Activated CD8-positive, alpha-beta memory T cell treated with anti-CD3 and anti-CD28 coated beads for 48 hours (primary cell): ENCODE measurements around the gene ITSN2.
"Not testable (repeated sequence)": the region's sequence is repeated elsewhere in the genome, so short reads cannot be mapped to it uniquely, and the experiment has no call there.

Experiments used
- DNase-seq, 3 experiments: peaks; one replicate each; pipeline ENCODE4 v3.0.0-alpha.2; 2020; ENCODE audit warnings: low read depth in 2 of 3, low spot score in 2 of 3

Gene ITSN2

GRCh38 chr2:24222946-24223345, 137.4 kb downstream of the ITSN2 start:
- no peak for DNase-seq

GRCh38 chr2:24221343-24222050, 138.8 kb downstream of the ITSN2 start:
- no peak for DNase-seq

- no peak for DNase-seq
Measured at GRCh38 chr2:24220554-24221291, 139.6 kb downstream of the ITSN2 start.

- DNase-seq: no peak
Measured at GRCh38 chr2:24214880-24215279, 145.5 kb downstream of the ITSN2 start.

- DNase-seq: no peak
Measured at GRCh38 chr2:24211408-24211807, 148.9 kb downstream of the ITSN2 start.

GRCh38 chr2:24210723-24211122, 149.6 kb downstream of the ITSN2 start:
- DNase-seq: no peak

GRCh38 chr2:24210106-24210455, 150.3 kb downstream of the ITSN2 start:
- no peak for DNase-seq

- no peak for DNase-seq
Measured at GRCh38 chr2:24209389-24210105, 150.8 kb downstream of the ITSN2 start.

- no peak for DNase-seq
Measured at GRCh38 chr2:24208490-24208889, 151.8 kb downstream of the ITSN2 start.

- DNase-seq: no peak
Measured at GRCh38 chr2:24207359-24207758, 153.0 kb downstream of the ITSN2 start.

- no peak for DNase-seq
Measured at GRCh38 chr2:24206714-24207113, 153.6 kb downstream of the ITSN2 start.

GRCh38 chr2:24206242-24206641, 154.1 kb downstream of the ITSN2 start:
- DNase-seq: no peak

- no peak for DNase-seq
Measured at GRCh38 chr2:24205131-24205530, 155.2 kb downstream of the ITSN2 start.

- DNase-seq: no peak
Measured at GRCh38 chr2:24204505-24204904, 155.8 kb downstream of the ITSN2 start.

GRCh38 chr2:24203787-24204150, 156.6 kb downstream of the ITSN2 start:
- DNase-seq: no peak

GRCh38 chr2:24203029-24203786, 157.1 kb downstream of the ITSN2 start:
- DNase-seq: no peak

GRCh38 chr2:24200799-24201198, 159.5 kb downstream of the ITSN2 start:
- no peak for DNase-seq

- DNase-seq: no peak
Measured at GRCh38 chr2:24199968-24200590, 160.3 kb downstream of the ITSN2 start.

- not testable (repeated sequence) for DNase-seq
Measured at GRCh38 chr2:24197213-24197612, 163.1 kb downstream of the ITSN2 start.

GRCh38 chr2:24191848-24192247, 168.5 kb downstream of the ITSN2 start:
- DNase-seq: no peak

- DNase-seq: no peak
Measured at GRCh38 chr2:24191156-24191555, 169.2 kb downstream of the ITSN2 start.
